NOMO-1 (cell line): ENCODE data around the gene FAM222A.

Source experiments
- DNase-seq, 2 experiments: peaks; one replicate each; lab custom pipeline; 2025; ENCODE audit not compliant: unreplicated experiment in 2 of 2; lab: John Stamatoyannopoulos, UW

FAM222A gene

GRCh38 chr12:109793826-109794501, 80.3 kb downstream of the FAM222A start:
- DNase-seq = no peak

DNA sequence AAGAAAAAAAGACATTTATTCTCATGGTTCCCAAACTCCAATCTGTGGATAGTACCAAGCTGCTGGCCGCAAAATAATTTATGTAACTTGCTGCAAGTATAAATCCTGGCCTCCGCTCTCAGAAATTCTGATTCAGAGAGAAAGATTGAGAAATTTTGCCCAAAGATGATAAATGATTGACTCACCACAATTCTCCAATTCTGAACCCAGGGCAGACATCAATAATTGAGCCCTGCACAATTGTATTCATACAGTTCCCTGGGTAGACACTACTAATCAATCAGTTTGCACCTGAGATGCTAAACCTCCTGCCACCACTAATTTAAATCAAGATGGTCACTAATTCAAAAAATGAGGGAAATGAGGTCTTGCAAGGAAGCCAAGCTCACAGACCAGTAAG, 81.4 kb downstream of the FAM222A start:
- DNase-seq = peak in 1 of 2 experiments; percentile 37

GRCh38 chr12:109796057-109796456, 82.4 kb downstream of the FAM222A start:
- DNase-seq = no peak

- DNase-seq = peak; percentile 90 to 91
These were observed 84.5 kb downstream of the FAM222A start for GRCh38 chr12:109797905-109798669.

GRCh38 chr12:109798691-109799090, 85.1 kb downstream of the FAM222A start:
- no peak for DNase-seq

DNA sequence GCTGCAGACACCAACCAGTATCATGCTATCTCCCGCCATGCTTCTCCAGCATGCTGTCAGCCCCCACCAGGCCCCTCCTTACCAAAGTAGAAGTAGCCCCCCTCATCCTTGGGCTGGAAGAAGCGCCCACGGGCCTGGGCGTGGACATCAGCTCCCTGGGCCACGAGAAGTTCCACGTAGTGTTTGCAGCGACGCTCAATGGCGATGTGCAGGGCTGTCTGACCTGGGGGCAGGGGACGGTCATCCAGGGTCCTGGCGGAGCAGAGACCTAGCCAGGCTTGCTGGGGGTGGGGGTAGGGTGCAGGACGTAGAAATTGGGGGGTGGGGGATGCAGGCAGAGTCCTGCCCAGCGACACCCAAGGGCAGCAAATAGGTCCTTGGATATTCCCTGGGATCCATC, 86.9 kb downstream of the FAM222A start:
- no peak for DNase-seq

DNA sequence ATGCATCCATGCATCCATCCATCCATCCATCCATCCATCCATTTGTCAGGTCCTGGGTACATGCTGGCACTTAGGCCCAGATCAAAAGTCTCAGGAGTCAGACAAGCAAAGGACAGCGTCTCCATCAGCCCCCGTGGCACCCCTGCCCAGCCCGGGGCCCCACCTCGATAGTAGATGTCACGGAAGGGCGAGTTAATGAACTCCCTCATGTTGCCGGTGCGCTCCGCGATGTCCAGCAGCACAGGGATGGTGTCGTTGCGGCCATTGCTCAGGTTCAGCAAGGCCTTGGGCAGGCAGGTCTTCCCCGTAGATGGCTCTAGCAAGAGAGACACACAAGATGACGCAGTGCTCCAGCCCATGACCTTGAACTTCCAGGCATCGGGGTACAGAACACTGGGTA, 89.2 kb downstream of the FAM222A start:
- no peak for DNase-seq

- DNase-seq = no peak
These were observed 90.1 kb downstream of the FAM222A start for GRCh38 chr12:109803678-109804077.

DNA sequence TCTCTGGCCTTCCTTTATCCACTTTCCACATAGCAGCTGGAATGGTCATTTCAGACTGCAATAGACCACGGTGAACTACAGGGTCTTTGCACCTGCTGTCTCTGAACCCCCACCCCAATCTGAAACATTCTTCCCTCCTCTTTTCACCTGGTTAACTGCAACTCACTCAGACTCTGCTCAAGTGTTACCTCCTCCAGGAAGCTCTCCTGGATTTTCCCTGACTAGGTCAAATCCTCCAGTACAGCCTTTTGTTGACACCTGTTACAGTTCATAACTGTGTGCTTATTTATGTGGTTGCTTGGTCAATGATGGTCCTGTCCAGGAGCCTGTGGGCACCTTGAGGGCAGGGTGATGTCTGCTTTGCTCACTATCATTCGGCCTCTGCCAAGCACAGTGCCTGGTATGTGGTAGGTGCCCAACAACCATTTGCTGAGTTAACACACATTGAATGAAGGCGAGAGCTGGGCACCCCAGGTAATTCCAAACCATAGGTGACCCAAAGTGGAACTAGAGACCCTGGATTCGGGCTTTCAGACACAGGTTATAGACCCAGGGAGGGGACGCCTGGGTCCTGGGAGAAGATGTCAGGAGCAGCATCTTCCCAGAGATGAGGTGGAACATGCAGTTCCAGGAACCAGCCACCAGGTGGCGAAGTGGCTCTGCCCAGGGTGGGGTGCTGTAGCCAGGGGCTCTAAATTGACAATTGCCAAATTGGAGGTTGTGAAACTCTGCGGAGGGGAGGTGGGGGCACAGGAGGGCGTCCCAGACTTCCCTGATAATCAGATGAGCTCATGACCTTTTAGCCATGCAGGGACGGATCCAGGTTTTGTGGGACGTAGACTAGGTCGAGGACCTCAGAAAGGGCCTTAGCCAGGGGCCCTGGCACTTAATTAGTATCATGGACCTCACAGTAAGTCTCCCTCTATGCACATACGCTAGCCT, 91.5 kb downstream of the FAM222A start:
- DNase-seq = peak; percentile 60 to 61

GRCh38 chr12:109807954-109808643, 94.5 kb downstream of the FAM222A start:
- no peak for DNase-seq

DNA sequence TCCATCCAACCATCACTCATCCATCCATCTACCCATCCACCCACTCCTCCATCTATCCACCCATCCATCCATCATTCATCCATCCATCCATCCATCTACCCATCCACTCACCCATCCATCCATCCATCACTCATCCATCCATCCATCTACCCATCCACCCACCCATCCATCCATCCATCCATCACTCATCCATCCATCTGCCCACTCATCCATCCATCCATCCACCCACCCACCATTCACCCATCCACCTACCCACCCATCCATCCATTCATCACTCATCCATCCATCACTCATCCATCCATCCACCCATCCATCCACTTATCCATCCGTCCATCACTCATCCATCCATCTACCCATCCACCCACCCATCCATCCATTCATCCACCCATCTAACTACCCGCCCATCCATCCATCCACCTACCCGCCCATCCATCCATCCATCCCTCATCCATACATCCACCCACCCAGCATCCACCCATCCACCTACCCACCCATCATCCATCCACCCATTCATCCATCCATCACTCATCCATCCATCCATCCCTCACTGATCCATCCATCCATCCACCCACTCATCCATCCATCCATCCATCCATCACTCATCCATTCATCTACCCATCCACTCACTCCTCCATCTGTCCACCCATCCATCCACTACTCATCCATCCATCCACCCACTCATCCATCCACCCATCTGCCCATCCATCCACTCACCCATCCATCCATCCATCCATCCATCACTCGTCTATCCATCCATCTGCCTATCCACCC, 95.4 kb downstream of the FAM222A start:
- DNase-seq = no peak

DNA sequence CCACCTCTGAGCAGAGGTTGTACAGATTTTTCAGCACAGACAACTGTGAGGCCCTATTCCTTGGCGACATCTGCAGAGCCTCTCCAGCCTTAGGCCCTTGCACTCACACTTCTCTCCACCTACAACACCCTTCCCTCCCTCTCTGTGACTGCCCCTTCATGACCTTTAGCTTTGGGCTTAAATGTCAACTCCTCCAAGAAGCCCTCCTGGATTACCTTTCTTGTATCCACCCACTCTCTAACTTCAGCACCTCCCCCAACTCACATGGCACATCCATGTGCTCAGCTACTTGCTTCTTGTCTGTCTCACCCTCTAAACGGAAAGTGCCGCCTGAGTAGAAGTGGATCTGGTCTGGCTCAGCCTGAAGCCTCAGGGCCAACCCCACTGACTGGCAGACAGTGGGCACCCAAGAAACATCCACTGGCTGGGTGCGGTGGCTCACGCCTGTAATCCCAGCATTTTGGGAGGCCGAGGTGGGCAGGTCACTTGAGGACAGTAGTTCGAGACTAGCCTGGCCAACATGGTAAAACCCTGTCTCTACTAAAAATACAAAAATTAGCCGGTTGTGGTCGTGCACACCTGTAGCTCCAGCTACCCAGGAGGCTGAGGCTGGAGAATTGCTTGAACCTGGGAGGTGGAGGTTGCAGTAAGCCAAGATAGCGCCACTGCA, 97.5 kb downstream of the FAM222A start:
- DNase-seq = no peak

DNA sequence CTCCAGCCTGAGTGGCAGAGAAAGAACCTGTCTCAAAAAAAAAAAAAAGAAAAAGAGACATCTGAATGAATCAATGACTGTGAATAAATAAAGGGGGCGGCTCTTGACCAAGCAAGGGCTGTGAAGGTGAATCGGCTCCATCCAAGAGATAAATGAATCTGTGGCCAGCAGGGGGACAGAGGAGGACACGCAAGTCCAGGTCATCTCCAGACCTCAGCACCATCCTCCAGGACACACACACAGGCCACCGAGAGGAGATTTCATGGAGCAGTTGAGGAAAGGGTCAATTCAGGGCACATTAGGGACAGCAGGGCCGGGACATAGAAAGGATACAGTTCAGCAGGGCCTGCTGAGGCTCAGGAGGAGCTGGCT, 98.0 kb downstream of the FAM222A start:
- DNase-seq = no peak

DNA sequence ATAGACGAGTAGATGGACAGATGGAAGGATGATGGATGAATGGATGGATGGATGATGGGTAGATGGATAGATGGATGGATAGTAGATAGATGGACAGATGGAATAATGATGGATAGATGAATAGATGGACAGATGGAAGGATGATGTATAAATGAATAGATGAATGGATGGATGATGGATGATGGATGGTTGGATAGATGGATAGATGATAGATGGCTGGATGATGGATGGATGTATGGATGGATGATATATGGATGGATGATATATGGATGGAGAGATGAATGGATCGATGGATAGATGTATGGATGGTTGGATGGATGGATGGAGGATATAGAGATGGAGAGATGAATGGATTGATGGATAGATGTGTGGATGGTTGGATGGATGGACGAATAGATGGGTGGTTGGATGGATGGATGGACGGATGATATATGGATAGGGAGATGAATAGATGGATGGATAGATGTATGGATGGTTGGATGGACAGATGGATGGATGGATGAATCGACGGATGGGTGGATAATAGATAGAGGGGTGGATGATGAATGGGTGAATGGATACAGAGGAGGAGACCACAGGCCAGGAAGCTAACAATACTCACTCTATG, 100.3 kb downstream of the FAM222A start:
- no peak for DNase-seq

DNA sequence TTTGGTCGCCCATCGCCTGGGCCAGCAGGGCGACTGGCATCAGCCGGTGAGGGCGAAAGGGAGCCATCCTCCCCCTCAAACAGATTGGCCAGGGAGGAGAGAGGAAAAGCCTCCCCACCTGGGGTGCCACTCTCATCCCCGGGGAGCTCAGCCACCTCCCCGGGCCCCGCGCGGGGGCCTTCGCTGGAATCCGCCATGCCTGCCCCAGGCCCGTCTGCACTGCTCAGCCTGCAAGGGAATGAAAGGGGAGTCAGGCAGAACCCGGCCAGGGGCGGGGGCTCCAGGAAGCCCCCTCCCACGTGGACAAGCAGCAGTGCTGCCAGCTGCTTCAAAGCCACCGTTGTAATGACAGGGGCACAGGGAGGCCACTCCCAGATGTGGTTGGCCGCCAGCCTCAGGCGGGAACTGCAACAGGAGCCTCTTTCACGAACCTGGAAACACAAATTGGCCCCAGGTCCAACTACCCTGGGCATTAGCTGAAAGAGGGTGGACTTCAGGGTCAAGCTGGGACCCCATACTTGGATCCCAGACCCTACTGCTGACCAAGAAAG, 101.0 kb downstream of the FAM222A start:
- DNase-seq = no peak

DNA sequence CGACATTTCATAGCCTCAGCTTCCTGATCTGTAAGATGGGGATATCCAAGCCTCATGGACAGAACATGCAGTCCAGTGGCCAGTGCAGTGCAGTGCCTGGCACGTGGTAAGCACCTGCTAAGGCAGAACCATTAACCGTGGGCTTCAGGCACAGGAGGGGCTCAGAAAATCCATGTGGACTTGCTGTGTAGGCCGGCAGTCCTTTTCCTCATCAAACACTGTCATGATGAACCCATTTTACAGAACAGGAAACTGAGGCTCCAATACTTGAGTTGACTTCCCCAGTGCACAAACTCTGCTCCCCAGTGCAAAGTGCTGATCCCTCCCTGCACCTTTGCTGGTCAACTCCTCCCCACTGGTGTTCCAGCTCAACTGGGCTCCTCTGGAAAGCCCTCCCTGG, 101.6 kb downstream of the FAM222A start:
- no peak for DNase-seq

GRCh38 chr12:109815757-109816617, 102.4 kb downstream of the FAM222A start:
- DNase-seq = no peak

DNA sequence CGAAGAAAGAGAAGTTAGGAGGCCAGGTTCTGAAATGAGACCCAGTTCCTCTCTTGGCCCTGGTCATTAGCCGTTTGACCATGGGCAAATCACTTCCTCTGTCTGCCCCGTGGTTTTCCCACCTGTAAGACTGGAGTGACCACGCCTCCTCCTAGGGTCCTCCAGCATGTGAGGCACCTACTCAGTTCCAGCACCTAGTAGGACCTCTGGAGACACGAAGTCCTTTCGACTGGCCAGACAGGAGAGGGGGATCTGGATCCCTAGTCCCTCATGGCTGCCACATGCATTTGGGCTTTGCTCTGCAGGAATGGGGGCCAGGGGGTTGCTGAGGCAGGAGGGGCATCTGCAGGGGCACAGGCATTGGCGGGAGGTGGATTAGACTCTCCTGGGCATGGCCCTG, 103.2 kb downstream of the FAM222A start:
- no peak for DNase-seq
